Liver (tissue), 3 donors: Measurements from ENCODE around the gene PRDX1.

Source experiments
- EGR1 ChIP-seq, 2 donors: IDR thresholded peaks; 2 replicates each; pipeline ENCODE4 v1.6.1; 2016 to 2018; ENCODE audit warnings: antibody characterized with exemption in 2 of 2, low read depth in 2 of 2
- GABPA ChIP-seq, 2 donors: IDR thresholded peaks in 1 of 2; conservative IDR thresholded peaks in 1 of 2; 2 replicates each; pipeline ENCODE4 v1.6.1; 2016; ENCODE audit warnings: antibody characterized with exemption in 2 of 2, mild to moderate bottlenecking in 1 of 2, moderate library complexity in 1 of 2
- TF ChIP-seq, protein P1 (sequence below): fragments of 150-350 bp; IDR thresholded peaks from 2 replicates; pipeline ENCODE4 v1.5.1; 2017; ENCODE audit warnings: improper control_type of control experiment, low read depth, low read length; ENCODE audit not compliant: missing input control
- TF ChIP-seq, protein P2 (sequence below): IDR thresholded peaks from 2 replicates; pipeline ENCODE4 v1.6.1; 2016; ENCODE audit warnings: antibody characterized with exemption
- TF ChIP-seq, protein P3 (sequence below): IDR thresholded peaks from 2 replicates; pipeline ENCODE4 v1.6.1; 2016; ENCODE audit warnings: antibody characterized with exemption
- donor health status: healthy.
- donor health status: healthy.

- TF ChIP-seq, protein P1, sequence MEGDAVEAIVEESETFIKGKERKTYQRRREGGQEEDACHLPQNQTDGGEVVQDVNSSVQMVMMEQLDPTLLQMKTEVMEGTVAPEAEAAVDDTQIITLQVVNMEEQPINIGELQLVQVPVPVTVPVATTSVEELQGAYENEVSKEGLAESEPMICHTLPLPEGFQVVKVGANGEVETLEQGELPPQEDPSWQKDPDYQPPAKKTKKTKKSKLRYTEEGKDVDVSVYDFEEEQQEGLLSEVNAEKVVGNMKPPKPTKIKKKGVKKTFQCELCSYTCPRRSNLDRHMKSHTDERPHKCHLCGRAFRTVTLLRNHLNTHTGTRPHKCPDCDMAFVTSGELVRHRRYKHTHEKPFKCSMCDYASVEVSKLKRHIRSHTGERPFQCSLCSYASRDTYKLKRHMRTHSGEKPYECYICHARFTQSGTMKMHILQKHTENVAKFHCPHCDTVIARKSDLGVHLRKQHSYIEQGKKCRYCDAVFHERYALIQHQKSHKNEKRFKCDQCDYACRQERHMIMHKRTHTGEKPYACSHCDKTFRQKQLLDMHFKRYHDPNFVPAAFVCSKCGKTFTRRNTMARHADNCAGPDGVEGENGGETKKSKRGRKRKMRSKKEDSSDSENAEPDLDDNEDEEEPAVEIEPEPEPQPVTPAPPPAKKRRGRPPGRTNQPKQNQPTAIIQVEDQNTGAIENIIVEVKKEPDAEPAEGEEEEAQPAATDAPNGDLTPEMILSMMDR: no peak
- TF ChIP-seq, protein P2, sequence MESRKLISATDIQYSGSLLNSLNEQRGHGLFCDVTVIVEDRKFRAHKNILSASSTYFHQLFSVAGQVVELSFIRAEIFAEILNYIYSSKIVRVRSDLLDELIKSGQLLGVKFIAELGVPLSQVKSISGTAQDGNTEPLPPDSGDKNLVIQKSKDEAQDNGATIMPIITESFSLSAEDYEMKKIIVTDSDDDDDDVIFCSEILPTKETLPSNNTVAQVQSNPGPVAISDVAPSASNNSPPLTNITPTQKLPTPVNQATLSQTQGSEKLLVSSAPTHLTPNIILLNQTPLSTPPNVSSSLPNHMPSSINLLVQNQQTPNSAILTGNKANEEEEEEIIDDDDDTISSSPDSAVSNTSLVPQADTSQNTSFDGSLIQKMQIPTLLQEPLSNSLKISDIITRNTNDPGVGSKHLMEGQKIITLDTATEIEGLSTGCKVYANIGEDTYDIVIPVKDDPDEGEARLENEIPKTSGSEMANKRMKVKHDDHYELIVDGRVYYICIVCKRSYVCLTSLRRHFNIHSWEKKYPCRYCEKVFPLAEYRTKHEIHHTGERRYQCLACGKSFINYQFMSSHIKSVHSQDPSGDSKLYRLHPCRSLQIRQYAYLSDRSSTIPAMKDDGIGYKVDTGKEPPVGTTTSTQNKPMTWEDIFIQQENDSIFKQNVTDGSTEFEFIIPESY: no peak
- no peak for TF ChIP-seq GABPA (IDR thresholded peaks at IDR 0.05 in 1 of 2, conservative IDR thresholded peaks at IDR 0.05 in 1 of 2)
- no peak for TF ChIP-seq EGR1 (IDR thresholded peaks at IDR 0.05; ENCODE audit: low read depth in 2 of 2)
- TF ChIP-seq, protein P3, sequence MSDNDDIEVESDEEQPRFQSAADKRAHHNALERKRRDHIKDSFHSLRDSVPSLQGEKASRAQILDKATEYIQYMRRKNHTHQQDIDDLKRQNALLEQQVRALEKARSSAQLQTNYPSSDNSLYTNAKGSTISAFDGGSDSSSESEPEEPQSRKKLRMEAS: no peak
These were observed 830 bp upstream of the PRDX1 start for GRCh38 chr1:45522324-45523104.
